Prostate gland (tissue), 2 donors: ENCODE measurements around the gene ZSCAN31. TPM values are rescaled to one million over a fixed set of nuclear protein-coding genes. Genes with fewer than 3 reads are reported as not detected.

Experiments used
- DNase-seq: peaks from one replicate; pipeline ENCODE4 v3.0.0-alpha.2; 2019; ENCODE audit warnings: low spot score
- H3K27ac ChIP-seq, 2 donors: fragments of 200-600 bp; sonication (generic); 2 replicates each; pipeline ENCODE4 v1.5.1; 2017 to 2019
- H3K27me3 ChIP-seq: fragments of 200-600 bp; sonication (generic); replicated peaks from 2 replicates; pipeline ENCODE4 v1.5.1; 2019; ENCODE audit not compliant: insufficient read depth
- H3K36me3 ChIP-seq, 2 donors: fragments of 200-600 bp; sonication (generic); 1 replicate in 1 of 2; 2 replicates in 1 of 2; pipeline versions ENCODE4 v1.5.1 to v1.8.1; 2017 to 2019
- H3K4me1 ChIP-seq: fragments of 200-600 bp; sonication (generic); replicated peaks from 2 replicates; pipeline ENCODE4 v1.5.1; 2019
- H3K4me3 ChIP-seq, 2 donors: fragments of 200-600 bp; sonication (generic); 2 replicates each; pipeline ENCODE4 v1.5.1; 2017 to 2019
- H3K9me3 ChIP-seq: fragments of 200-600 bp; sonication (generic); 2 replicates; pipeline ENCODE4 v1.5.1; 2017
- CTCF ChIP-seq, 4 experiments: fragments of 200-600 bp in 2 of 4; fragments of 450-650 bp in 2 of 4; sonication (generic) in 2 of 4; IDR thresholded peaks; 1 replicate in 3 of 4; 2 replicates in 1 of 4; pipeline ENCODE4 v1.5.1; 2016 to 2019; ENCODE audit warnings: antibody characterized with exemption in 4 of 4, mild to moderate bottlenecking in 2 of 4, moderate library complexity in 2 of 4
- POLR2A ChIP-seq: fragments of 450-650 bp; IDR thresholded peaks from one replicate; pipeline ENCODE4 v1.6.1; 2016; ENCODE audit warnings: antibody characterized with exemption, mild to moderate bottlenecking
- POLR2AphosphoS5 ChIP-seq: sonication (generic); formaldehyde crosslinking; IDR thresholded peaks from one replicate; pipeline ENCODE4 v1.6.1; 2017; ENCODE audit warnings: antibody characterized with exemption
- WGBS: methylation state at CpG from one replicate; pipeline ENCODE4 v1.1.5; 2018; 5-methylcytosine and 5-hydroxymethylcytosine counted together
- intact Hi-C: fragments of 100-400 bp; cut with DNase I; formaldehyde crosslinking; loops from one replicate; pipeline ENCODE4 v1.14.2; 2022
- total RNA-seq, 2 donors: library from RNA; depleted of rRNA; stranded (reverse); fragments of >200 nt; gene quantifications; one replicate each; pipeline ENCODE4 v1.1.0, GENCODE V29; 2016

The ZSCAN31 gene
- total RNA-seq, result 10 to 100 TPM; 13.7 to 21.7 TPM

- H3K36me3 ChIP-seq, result no peaks in the 10 kb centered on the region
- 1% methylated on average over 34 of the region's 35 CpGs for WGBS
- DNase-seq, result peak; percentile 93
- H3K27ac ChIP-seq, result peak within 1 kb of the TSS; percentile 97 to 99
- intact Hi-C loops, result loop anchor here (5.0 kb wide), 2 partner anchors 68 to 198 kb away; partner anchors contain the start of gene ZSCAN26
- H3K27me3 ChIP-seq, result no peaks in the 10 kb centered on the region
- no peaks in the 10 kb centered on the region for H3K4me1 ChIP-seq
- H3K4me3 ChIP-seq, result peak within 1 kb of the TSS; percentile 56 to 60
- TF ChIP-seq POLR2A, result peak; percentile 52
- peak; percentile 84 for TF ChIP-seq POLR2AphosphoS5
- TF ChIP-seq CTCF (IDR thresholded peaks at IDR 0.05), result no peak
- H3K9me3 ChIP-seq, result no peaks in the 10 kb centered on the region
Measured at GRCh38 chr6:28335564-28336283, at the start of gene ZSCAN31. TSS of gene ZSCAN31 (minus strand) at chr6:28336148. CDS start at chr6:28329683, 6,465 bp downstream.

GRCh38 chr6:28384143-28384533 lies 48.2 kb upstream of the ZSCAN31 start:
- Histone ChIP-seq H3K36me3 (no peaks in the 10 kb centered on the region), H3K4me1 (no peaks in the 10 kb centered on the region), H3K27ac (no peak overlapping the region), H3K4me3 (no peak overlapping the region), H3K9me3 (no peaks in the 10 kb centered on the region), H3K27me3 (no peaks in the 10 kb centered on the region)
- no peak for DNase-seq
- intact Hi-C loops, result no loop called here
- TF ChIP-seq POLR2AphosphoS5 (no peak), CTCF (IDR thresholded peaks at IDR 0.05) (no peak), POLR2A (no peak)
- WGBS, result 55% methylated on average over 2 of the region's 2 CpGs

- H3K9me3 ChIP-seq, result no peaks in the 10 kb centered on the region
- H3K4me3 ChIP-seq, result peak overlapping the region; percentile 37 to 43
- intact Hi-C loops, result no loop called here
- peak; percentile 76 for DNase-seq
- H3K27me3 ChIP-seq, result no peaks in the 10 kb centered on the region
- WGBS, result 14% methylated on average over 31 of the region's 31 CpGs
- H3K4me1 ChIP-seq, result no peaks in the 10 kb centered on the region
- peak in 3 of 4 experiments; percentile 34 to 59 (median 56) for TF ChIP-seq CTCF (IDR thresholded peaks at IDR 0.05)
- TF ChIP-seq POLR2AphosphoS5, result peak; percentile 73
- no peak for TF ChIP-seq POLR2A
- H3K27ac ChIP-seq, result peak overlapping the region; percentile 76 to 78
- H3K36me3 ChIP-seq, result no peaks in the 10 kb centered on the region
Measured at GRCh38 chr6:28383235-28384142, 47.5 kb upstream of the ZSCAN31 start.

GRCh38 chr6:28380381-28380780 lies 44.4 kb upstream of the ZSCAN31 start:
- TF ChIP-seq POLR2AphosphoS5, result no peak
- TF ChIP-seq POLR2A, result no peak
- no peak for TF ChIP-seq CTCF (IDR thresholded peaks at IDR 0.05)
- Histone ChIP-seq H3K4me1 (no peaks in the 10 kb centered on the region), H3K27me3 (no peaks in the 10 kb centered on the region), H3K36me3 (no peaks in the 10 kb centered on the region), H3K4me3 (no peak overlapping the region), H3K27ac (no peak overlapping the region), H3K9me3 (no peaks in the 10 kb centered on the region)
- intact Hi-C loops, result no loop called here
- DNase-seq, result no peak
- 80% methylated on average over 2 of the region's 2 CpGs for WGBS
